SK-N-SH (cell line): ENCODE results near the gene OVOL1. TPM values are rescaled to one million over a fixed set of nuclear protein-coding genes. Genes with fewer than 3 reads are reported as not detected.

Source experiments
- CTCF ChIA-PET: fragments of 300-600, 350-600 bp; formaldehyde crosslinking; extraction: SDS; loops from one replicate; lab custom pipeline; 2021; lab: Yijun Ruan, JAX
- POLR2A ChIA-PET: fragments of 350-600 bp; sonication (Branson Sonifier 250); formaldehyde crosslinking; extraction: SDS; loops from one replicate; lab custom pipeline; 2020; ENCODE audit warnings: antibody characterized with exemption, inconsistent platforms; lab: Yijun Ruan, JAX
- DNase-seq: peaks from one replicate; pipeline ENCODE4 v3.0.0; 2012
- H2AFZ ChIP-seq: fragments of 200-600 bp; sonication (generic); 2 replicates; pipeline ENCODE4 v1.8.1; 2016; ENCODE audit warnings: antibody characterized with exemption, mild to moderate bottlenecking, low read depth
- H3F3A ChIP-seq: fragments of 200-600 bp; sonication (generic); replicated peaks from 2 replicates; pipeline ENCODE3; 2016; ENCODE audit warnings: antibody characterized with exemption, mild to moderate bottlenecking; ENCODE audit not compliant: insufficient read depth
- H3K27ac ChIP-seq, 2 experiments: fragments of 200-500 bp in 1 of 2; fragments of 200-600 bp in 1 of 2; sonication (Bioruptor generic) in 1 of 2; sonication (generic), shearing (Covaris generic) in 1 of 2; 2 replicates each; pipeline versions ENCODE4 v1.5.1 to v1.6.1; 2014 to 2016; ENCODE audit warnings: low read depth in 2 of 2, inconsistent platforms in 1 of 2, low read length in 1 of 2, mild to moderate bottlenecking in 1 of 2, mixed read lengths in 1 of 2
- H3K27me3 ChIP-seq: fragments of 200-600 bp; sonication (generic), shearing (Covaris generic); 2 replicates; pipeline ENCODE4 v1.6.1; 2016; ENCODE audit warnings: mixed run types; ENCODE audit not compliant: insufficient read depth
- H3K36me3 ChIP-seq, 2 experiments: fragments of 200-500 bp in 1 of 2; fragments of 200-600 bp in 1 of 2; sonication (Bioruptor generic) in 1 of 2; sonication (generic) in 1 of 2; replicated peaks in 1 of 2; 2 replicates each; pipeline versions ENCODE3 to v1.5.1; 2014 to 2016; ENCODE audit warnings: low read length in 1 of 2, mild to moderate bottlenecking in 1 of 2; ENCODE audit not compliant: insufficient read depth in 2 of 2, control insufficient read depth in 1 of 2
- H3K4me1 ChIP-seq, 2 experiments: fragments of 200-500 bp in 1 of 2; fragments of 200-600 bp in 1 of 2; sonication (Bioruptor generic) in 1 of 2; sonication (generic), shearing (Covaris generic) in 1 of 2; 2 replicates each; pipeline versions ENCODE4 v1.5.1 to v1.6.1; 2014 to 2016; ENCODE audit warnings: low read depth in 1 of 2, low read length in 1 of 2, mixed run types in 1 of 2; ENCODE audit not compliant: insufficient read depth in 2 of 2, control insufficient read depth in 1 of 2
- H3K4me2 ChIP-seq: fragments of 200-600 bp; sonication (generic), shearing (Covaris generic); 2 replicates; pipeline ENCODE4 v1.6.1; 2017; ENCODE audit warnings: mixed run types
- H3K4me3 ChIP-seq, 2 experiments: fragments of 200-500 bp in 1 of 2; fragments of 200-600 bp in 1 of 2; sonication (Bioruptor generic) in 1 of 2; sonication (generic), shearing (Covaris generic) in 1 of 2; 2 replicates each; pipeline versions ENCODE4 v1.5.1 to v1.8.1; 2014 to 2016; ENCODE audit warnings: low read depth in 2 of 2, inconsistent platforms in 1 of 2, low read length in 1 of 2, mild to moderate bottlenecking in 1 of 2, mixed read lengths in 1 of 2, moderate library complexity in 1 of 2
- H3K79me2 ChIP-seq: fragments of 200-600 bp; sonication (generic); 2 replicates; pipeline ENCODE4 v1.8.1; 2017; ENCODE audit warnings: mild to moderate bottlenecking; ENCODE audit not compliant: insufficient read depth
- H3K9ac ChIP-seq: fragments of 200-600 bp; sonication (generic); 2 replicates; pipeline ENCODE4 v1.6.1; 2017; ENCODE audit warnings: mixed run types
- H3K9me2 ChIP-seq: fragments of 200-600 bp; sonication (generic); 2 replicates; pipeline ENCODE4 v1.6.1; 2017; ENCODE audit warnings: mixed run types
- H3K9me3 ChIP-seq: fragments of 200-600 bp; sonication (generic); 2 replicates; pipeline ENCODE4 v1.6.1; 2017; ENCODE audit warnings: mixed run types, mild to moderate bottlenecking, moderate library complexity
- H4K20me1 ChIP-seq: fragments of 200-600 bp; sonication (generic); 2 replicates; pipeline ENCODE4 v1.6.1; 2017; ENCODE audit warnings: mild to moderate bottlenecking, mixed run types; ENCODE audit not compliant: insufficient read depth
- EZH2phosphoT487 ChIP-seq: fragments of 200-600 bp; sonication (generic); IDR thresholded peaks from 2 replicates; pipeline ENCODE4 v1.6.1; 2017; ENCODE audit warnings: low read depth, mixed run types, mild to moderate bottlenecking, antibody characterized with exemption, moderate library complexity, borderline replicate concordance
- FOXJ3 ChIP-seq: sonication (generic); formaldehyde crosslinking; IDR thresholded peaks from 2 replicates; pipeline ENCODE4 v1.5.1; 2020; ENCODE audit warnings: mild to moderate bottlenecking, missing genetic modification reagents
- GATA2 ChIP-seq: sonication (generic); formaldehyde crosslinking; IDR thresholded peaks from 2 replicates; pipeline ENCODE4 v1.5.0; 2020; ENCODE audit warnings: mild to moderate bottlenecking, missing genetic modification reagents
- MEF2A ChIP-seq: IDR thresholded peaks from 2 replicates; pipeline ENCODE4 v1.4.0; 2012; ENCODE audit warnings: low read depth, borderline replicate concordance
- NFIC ChIP-seq: IDR thresholded peaks from 2 replicates; pipeline ENCODE4 v1.4.0; 2012; ENCODE audit warnings: borderline replicate concordance
- POLR2AphosphoS5 ChIP-seq: IDR thresholded peaks from 2 replicates; pipeline ENCODE4 v1.6.1; 2012; ENCODE audit warnings: low read depth, low read length
- RXRA ChIP-seq: IDR thresholded peaks from 2 replicates; pipeline ENCODE4 v1.4.0; 2012; ENCODE audit warnings: low read depth, mild to moderate bottlenecking, borderline replicate concordance
- WGBS: methylation state at CpG from one replicate; pipeline ENCODE4 v1.1.6; 2017; ENCODE audit warnings: low lambda C conversion rate; 5-methylcytosine and 5-hydroxymethylcytosine counted together
- polyA plus RNA-seq, 3 experiments: library from polyadenylated mRNA; depleted of rRNA; stranded (reverse); fragments of >200 nt; gene quantifications; 2 replicates each; pipeline ENCODE4 v1.2.3, GENCODE V29; 2012

The OVOL1 gene
- polyA plus RNA-seq, 1 of the 3 experiments (the other 2 are of a cell fraction), result not detected

GRCh38 chr11:65786008-65786785, 666 bp upstream of the OVOL1 start:
- Histone ChIP-seq H3F3A (peaks cover 12% of the 10 kb centered on the region), H3K4me1 (peaks cover 0 to 2% of the 10 kb centered on the region in 2 experiments; a peak in 1 of 4 replicates), H3K36me3 (no peaks in the 10 kb centered on the region), H3K4me3 (no peak overlapping the region), H3K9me3 (no peaks in the 10 kb centered on the region), H3K9me2 (no peaks in the 10 kb centered on the region), H3K79me2 (no peaks in the 10 kb centered on the region), H3K27me3 (peaks cover 38% of the 10 kb centered on the region), H4K20me1 (no peaks in the 10 kb centered on the region), H3K4me2 (no peak overlapping the region), H2AFZ (no peak overlapping the region), H3K27ac (no peak overlapping the region), H3K9ac (no peak overlapping the region)
- 76% methylated on average over 15 of the region's 74 CpGs for WGBS
- DNase-seq, result peak; percentile 57
- TF ChIP-seq FOXJ3 (no peak), GATA2 (CRISPR knock-in tag) (no peak), POLR2AphosphoS5 (no peak), EZH2phosphoT487 (peak; percentile 88)
- ChIA-PET POLR2A (no interaction called here), CTCF (no interaction called here)

- no peak overlapping the region for H3K27ac ChIP-seq
- H3K4me3 ChIP-seq, result no peak overlapping the region; a peak in 1 of 4 replicates
- H3K4me1 ChIP-seq, result peaks cover 0 to 2% of the 10 kb centered on the region in 2 experiments; a peak in 1 of 4 replicates
- H3K9me3 ChIP-seq, result no peaks in the 10 kb centered on the region
- no peaks in the 10 kb centered on the region for H3K9me2 ChIP-seq
- no peak overlapping the region for H2AFZ ChIP-seq
- no peak overlapping the region for H3K9ac ChIP-seq
- H3K79me2 ChIP-seq, result no peaks in the 10 kb centered on the region
- no peak overlapping the region for H3K4me2 ChIP-seq
- no peaks in the 10 kb centered on the region for H3K36me3 ChIP-seq
- peaks cover 9% of the 10 kb centered on the region for H3F3A ChIP-seq
- whole genome bisulfite sequencing, result 17% methylated on average over 20 of the region's 64 CpGs
- POLR2A ChIA-PET, result no interaction called here
- DNase-seq, result peak; percentile 70
- CTCF ChIA-PET, result interaction anchor here (1.1 to 19.1 kb wide), 5 partner anchors 7 to 97 kb away, joined by 3 to 152 read pairs (median 19); partner anchors contain the start of genes AP5B1 and KAT5
- TF ChIP-seq NFIC, result no peak
- TF ChIP-seq EZH2phosphoT487, result peak; percentile 57; the same call in 1 of the 2 replicates
- peaks cover 38% of the 10 kb centered on the region for H3K27me3 ChIP-seq
- H4K20me1 ChIP-seq, result no peaks in the 10 kb centered on the region
These were observed 1.1 kb downstream of the OVOL1 start for GRCh38 chr11:65787649-65788622.

GRCh38 chr11:65788821-65789220, 2.0 kb downstream of the OVOL1 start:
- Histone ChIP-seq H3K9me3 (no peaks in the 10 kb centered on the region), H3K4me1 (peaks cover 0 to 2% of the 10 kb centered on the region in 2 experiments; a peak in 1 of 4 replicates), H3K27ac (no peak overlapping the region), H3K79me2 (no peaks in the 10 kb centered on the region), H3K4me2 (no peak overlapping the region), H3K9me2 (no peaks in the 10 kb centered on the region), H4K20me1 (no peaks in the 10 kb centered on the region), H3K4me3 (no peak overlapping the region), H2AFZ (no peak overlapping the region), H3K9ac (no peak overlapping the region), H3F3A (no peaks in the 10 kb centered on the region), H3K27me3 (peaks cover 38% of the 10 kb centered on the region), H3K36me3 (no peaks in the 10 kb centered on the region)
- CTCF ChIA-PET, result interaction anchor here (1.1 to 19.1 kb wide), 6 partner anchors 7 to 96 kb away, joined by 3 to 152 read pairs (median 14); partner anchors contain the start of genes AP5B1 and KAT5
- POLR2A ChIA-PET, result no interaction called here
- peak; percentile 27 for DNase-seq
- no peak for TF ChIP-seq MEF2A
- TF ChIP-seq POLR2AphosphoS5, result no peak
- TF ChIP-seq RXRA, result no peak
- 68% methylated on average over 6 of the region's 6 CpGs for WGBS
